Stimulated activated CD8-positive, alpha-beta memory T cell treated with anti-CD3 and anti-CD28 coated beads, Interleukin-12 subunit alpha, Interleukin-12 subunit beta, amount 100 ng/mL, for 4 hours (primary cell): ENCODE results near the gene ZNF668.
"Not testable (repeated sequence)": the region's sequence is repeated elsewhere in the genome, so short reads cannot be mapped to it uniquely, and the experiment has no call there.

Experiments
- DNase-seq: peaks from one replicate; pipeline ENCODE4 v3.0.0-alpha.2; 2020; ENCODE audit warnings: low read depth

Gene ZNF668

GRCh38 chr16:31013292-31013691 is 60.7 kb downstream of the ZNF668 start:
- not testable (repeated sequence) for DNase-seq

- DNase-seq = not testable (repeated sequence)
These were observed 62.2 kb downstream of the ZNF668 start for GRCh38 chr16:31011815-31012214.
